HG03066 (cell line): Measurements from ENCODE around the gene TXNL4B.

Experiments
- ATAC-seq: cut with Tn5 transposase; IDR thresholded peaks from one replicate; pipeline ENCODE4 v1.9.1; 2021; ENCODE audit warnings: low read depth; ENCODE audit not compliant: unreplicated experiment

TXNL4B gene

DNA sequence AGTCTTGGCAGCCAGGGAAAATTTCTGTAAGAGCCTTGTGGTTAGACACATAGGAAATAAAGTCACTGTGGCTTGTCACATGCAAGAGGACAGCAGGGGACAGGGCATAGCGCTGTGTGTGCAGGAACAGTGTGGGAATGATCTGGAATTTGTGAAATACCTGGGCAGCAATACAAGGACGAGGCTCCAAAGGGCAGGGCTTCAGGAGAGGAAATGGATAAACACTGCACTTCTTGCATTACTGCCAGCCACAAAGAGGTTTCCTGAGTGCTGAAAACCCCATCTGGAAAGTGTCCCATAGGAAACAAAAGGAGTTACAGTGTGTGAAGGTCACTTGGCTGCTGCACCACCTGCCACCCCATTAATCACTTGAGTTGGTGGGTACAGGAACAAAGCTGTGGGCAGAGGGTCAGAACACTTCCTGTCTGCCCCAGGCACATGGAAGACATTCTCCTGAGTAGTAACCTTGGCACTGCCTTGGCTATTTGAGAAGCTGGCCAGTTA lies 51.2 kb downstream of the TXNL4B start:
- no peak for ATAC-seq

DNA sequence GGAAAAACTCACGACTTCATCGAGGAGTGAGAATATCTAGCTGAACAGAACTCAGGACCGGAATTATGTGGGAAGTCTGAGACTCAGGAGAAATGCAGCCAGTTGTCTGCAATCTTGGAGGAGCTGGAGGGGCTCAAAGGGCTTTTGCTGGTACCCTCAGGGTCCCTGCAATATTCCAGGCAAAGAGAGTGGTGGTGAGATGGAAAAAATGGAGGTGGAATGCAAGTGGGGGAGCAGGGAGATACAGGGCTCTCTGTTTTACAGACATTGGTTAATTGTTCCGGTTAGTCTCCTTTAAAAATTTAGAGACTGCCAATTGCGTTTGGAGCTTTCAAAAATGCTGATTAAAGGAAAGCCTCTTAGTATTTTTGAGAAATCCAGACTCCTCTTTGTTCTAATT lies 57.3 kb downstream of the TXNL4B start:
- no peak for ATAC-seq
